ENCODE results near the gene SLC13A5.

- TF ChIP-seq POLR2A (IDR thresholded peaks at IDR 0.05; ENCODE audit: low read length) (no peak), GATA1 (IDR thresholded peaks at IDR 0.05; ENCODE audit: low read depth, low read length) (no peak)
Measured at GRCh38 chr17:6706996-6707395, 6.2 kb downstream of the SLC13A5 start.

Data from erythroblast (primary cell).